Measurements from ENCODE around the gene PGF.

- TF ChIP-seq, protein P1, sequence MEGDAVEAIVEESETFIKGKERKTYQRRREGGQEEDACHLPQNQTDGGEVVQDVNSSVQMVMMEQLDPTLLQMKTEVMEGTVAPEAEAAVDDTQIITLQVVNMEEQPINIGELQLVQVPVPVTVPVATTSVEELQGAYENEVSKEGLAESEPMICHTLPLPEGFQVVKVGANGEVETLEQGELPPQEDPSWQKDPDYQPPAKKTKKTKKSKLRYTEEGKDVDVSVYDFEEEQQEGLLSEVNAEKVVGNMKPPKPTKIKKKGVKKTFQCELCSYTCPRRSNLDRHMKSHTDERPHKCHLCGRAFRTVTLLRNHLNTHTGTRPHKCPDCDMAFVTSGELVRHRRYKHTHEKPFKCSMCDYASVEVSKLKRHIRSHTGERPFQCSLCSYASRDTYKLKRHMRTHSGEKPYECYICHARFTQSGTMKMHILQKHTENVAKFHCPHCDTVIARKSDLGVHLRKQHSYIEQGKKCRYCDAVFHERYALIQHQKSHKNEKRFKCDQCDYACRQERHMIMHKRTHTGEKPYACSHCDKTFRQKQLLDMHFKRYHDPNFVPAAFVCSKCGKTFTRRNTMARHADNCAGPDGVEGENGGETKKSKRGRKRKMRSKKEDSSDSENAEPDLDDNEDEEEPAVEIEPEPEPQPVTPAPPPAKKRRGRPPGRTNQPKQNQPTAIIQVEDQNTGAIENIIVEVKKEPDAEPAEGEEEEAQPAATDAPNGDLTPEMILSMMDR (IDR thresholded peaks at IDR 0.05; ENCODE audit: poor library complexity), result no peak
- TF ChIP-seq EZH2phosphoT487 (IDR thresholded peaks at IDR 0.05; ENCODE audit: low read depth, severe bottlenecking, unreplicated experiment) (no peak), EZH2 (IDR thresholded peaks at IDR 0.05; ENCODE audit: borderline replicate concordance) (no peak)
These were observed 27.9 kb upstream of the PGF start for GRCh38 chr14:74983343-74983742.

Measured in hepatocyte (in vitro differentiated cells).